Liver (tissue), 9 donors: ENCODE results near the gene FAU. TPM values are rescaled to one million over a fixed set of nuclear protein-coding genes. Genes with fewer than 3 reads are reported as not detected.

Experiments
- DNase-seq: peaks from one replicate; pipeline ENCODE4 v3.0.0-alpha.2; 2017; ENCODE audit warnings: low spot score
- H3K27ac ChIP-seq, 2 donors: one replicate each; pipeline ENCODE4 v1.7.0; 2013; ENCODE audit warnings: inconsistent platforms in 2 of 2, low read length in 2 of 2, control low read depth in 1 of 2, low read depth in 1 of 2, mild to moderate bottlenecking in 1 of 2
- H3K27me3 ChIP-seq, 4 donors: one replicate each; pipeline versions ENCODE4 v1.6.1 to v1.7.0; 2013; ENCODE audit warnings: low read length in 3 of 4, inconsistent platforms in 1 of 4, mild to moderate bottlenecking in 1 of 4, moderate library complexity in 1 of 4; ENCODE audit not compliant: control insufficient read depth in 4 of 4, insufficient read depth in 4 of 4
- H3K36me3 ChIP-seq, 4 donors: one replicate each; pipeline versions ENCODE4 v1.6.1 to v1.7.0; 2013; ENCODE audit warnings: low read length in 3 of 4, mild to moderate bottlenecking in 3 of 4, low read depth in 1 of 4, moderate library complexity in 1 of 4; ENCODE audit not compliant: control insufficient read depth in 4 of 4, insufficient read depth in 3 of 4
- H3K4me1 ChIP-seq, 4 donors: one replicate each; pipeline versions ENCODE4 v1.6.1 to v1.7.0; 2013; ENCODE audit warnings: low read length in 3 of 4, mild to moderate bottlenecking in 3 of 4, moderate library complexity in 1 of 4; ENCODE audit not compliant: control insufficient read depth in 4 of 4, insufficient read depth in 4 of 4
- H3K4me3 ChIP-seq, 3 donors: one replicate each; pipeline versions ENCODE4 v1.6.1 to v1.7.0; 2013; ENCODE audit warnings: low read length in 3 of 3, control low read depth in 1 of 3, low read depth in 1 of 3, mild to moderate bottlenecking in 1 of 3
- H3K9ac ChIP-seq, 2 donors: one replicate each; pipeline ENCODE4 v1.7.0; 2013; ENCODE audit warnings: low read length in 2 of 2, mild to moderate bottlenecking in 2 of 2, moderate library complexity in 2 of 2, control low read depth in 1 of 2, low read depth in 1 of 2
- H3K9me3 ChIP-seq, 4 donors: one replicate each; pipeline versions ENCODE4 v1.6.1 to v1.7.0; 2013; ENCODE audit warnings: low read length in 3 of 4; ENCODE audit not compliant: control insufficient read depth in 4 of 4
- CTCF ChIP-seq: fragments of 150-350 bp; IDR thresholded peaks from 2 replicates; pipeline ENCODE4 v1.5.1; 2017; ENCODE audit warnings: improper control_type of control experiment, low read depth, low read length; ENCODE audit not compliant: missing input control
- EGR1 ChIP-seq, 2 donors: IDR thresholded peaks; 2 replicates each; pipeline ENCODE4 v1.6.1; 2016 to 2018; ENCODE audit warnings: antibody characterized with exemption in 2 of 2, low read depth in 2 of 2
- HNF4A ChIP-seq, 2 donors: conservative IDR thresholded peaks; 2 replicates each; pipeline ENCODE4 v1.6.1; 2016; ENCODE audit warnings: antibody characterized with exemption in 2 of 2, mild to moderate bottlenecking in 2 of 2
- JUND ChIP-seq, 2 donors: IDR thresholded peaks; 2 replicates each; pipeline ENCODE4 v1.6.1; 2016; ENCODE audit warnings: antibody characterized with exemption in 2 of 2
- NR2F2 ChIP-seq: IDR thresholded peaks from 2 replicates; pipeline ENCODE4 v1.6.1; 2016; ENCODE audit warnings: antibody characterized with exemption
- RAD21 ChIP-seq, 2 donors: IDR thresholded peaks; 2 replicates each; pipeline ENCODE4 v1.6.1; 2016; ENCODE audit warnings: antibody characterized with exemption in 2 of 2, mild to moderate bottlenecking in 2 of 2
- REST ChIP-seq: IDR thresholded peaks from 2 replicates; pipeline ENCODE4 v1.6.1; 2016; ENCODE audit warnings: antibody characterized with exemption, mild to moderate bottlenecking
- TAF1 ChIP-seq: conservative IDR thresholded peaks from 2 replicates; pipeline ENCODE4 v1.6.1; 2016; ENCODE audit warnings: antibody characterized with exemption, mild to moderate bottlenecking
- YY1 ChIP-seq: IDR thresholded peaks from 2 replicates; pipeline ENCODE4 v1.6.1; 2016; ENCODE audit warnings: antibody characterized with exemption, mild to moderate bottlenecking
- WGBS: extraction: QIAGEN DNeasy Blood & Tissue Kit; methylation state at CpG from one replicate; pipeline ENCODE4 v1.1.7; 2013; 5-methylcytosine and 5-hydroxymethylcytosine counted together
- polyA plus RNA-seq, 2 donors: library from polyadenylated mRNA; stranded (reverse) in 1 of 2; unstranded in 1 of 2; fragments of 200-250 nt in 1 of 2; fragments of >200 nt in 1 of 2; fragmentation: Nextera tagmentation in 1 of 2; extraction: Ambion mirVana in 1 of 2; gene quantifications; one replicate each; pipeline versions ENCODE4 v1.2.1 to v1.2.3, GENCODE V29; 2013 to 2015
- total RNA-seq, 2 donors: library from RNA; depleted of rRNA; stranded (reverse); fragments of >200 nt; gene quantifications; one replicate each; pipeline ENCODE4 v1.2.3, GENCODE V29; 2014
- donor health status: healthy.
- donor health status: healthy.
- donor health status: healthy.
- donor health status: healthy.
- donor health status: healthy.

Gene FAU
- total and polyA plus RNA-seq, 4 donors = 199 to 535 (median 362) TPM

- peak overlapping the region; percentile 83 to 87 for H3K27ac ChIP-seq
- H3K4me1 ChIP-seq = peaks cover 26 to 69% (median 55%) of the 10 kb centered on the region in 4 donors
- DNase-seq = peak; percentile 57
These were observed 8.6 kb downstream of the FAU start for GRCh38 chr11:65113361-65113756.

GRCh38 chr11:65112546-65113360 lies 9.2 kb downstream of the FAU start:
- Histone ChIP-seq H3K9me3 (no peaks in the 10 kb centered on the region), H3K36me3 (peaks cover 0 to 10% (median 10%) of the 10 kb centered on the region in 4 donors), H3K27me3 (no peaks in the 10 kb centered on the region), H3K4me1 (peaks cover 26 to 66% (median 55%) of the 10 kb centered on the region in 4 donors), H3K4me3 (peak overlapping the region; percentile 23 to 71 (median 55)), H3K9ac (peak overlapping the region; percentile 31 to 62), H3K27ac (peak overlapping the region; percentile 83 to 87)
- WGBS = 4% methylated on average over 57 of the region's 57 CpGs
- TF ChIP-seq CTCF (peak; percentile 64), RAD21 (IDR thresholded peaks at IDR 0.05) (peak; percentile 29 to 62), JUND (IDR thresholded peaks at IDR 0.05) (no peak), HNF4A (conservative IDR thresholded peaks at IDR 0.05) (no peak), EGR1 (IDR thresholded peaks at IDR 0.05; ENCODE audit: low read depth in 2 of 2) (no peak), REST (no peak), NR2F2 (no peak), YY1 (no peak)
- peak; percentile 84 for DNase-seq

More at GRCh38 chr11:65113361-65113756, 8.6 kb downstream of the FAU start:
- Histone ChIP-seq H3K27me3 (no peaks in the 10 kb centered on the region), H3K4me3 (peak overlapping the region in 1 of 3 donors; percentile 55), H3K9ac (peak overlapping the region in 1 of 2 donors; percentile 46), H3K36me3 (peaks cover 0 to 10% (median 7%) of the 10 kb centered on the region in 4 donors), H3K9me3 (no peaks in the 10 kb centered on the region)
- TF ChIP-seq JUND (IDR thresholded peaks at IDR 0.05) (no peak), RAD21 (IDR thresholded peaks at IDR 0.05) (no peak), HNF4A (conservative IDR thresholded peaks at IDR 0.05) (no peak), TAF1 (no peak)
- 20% methylated on average over 14 of the region's 14 CpGs for WGBS
